GM19238 (cell line): ENCODE measurements around the gene FRMD5.

Experiments used
- DNase-seq: peaks from one replicate; pipeline ENCODE4 v3.0.0; 2011; ENCODE audit warnings: low spot score; ENCODE audit not compliant: insufficient read length

The FRMD5 gene

DNA sequence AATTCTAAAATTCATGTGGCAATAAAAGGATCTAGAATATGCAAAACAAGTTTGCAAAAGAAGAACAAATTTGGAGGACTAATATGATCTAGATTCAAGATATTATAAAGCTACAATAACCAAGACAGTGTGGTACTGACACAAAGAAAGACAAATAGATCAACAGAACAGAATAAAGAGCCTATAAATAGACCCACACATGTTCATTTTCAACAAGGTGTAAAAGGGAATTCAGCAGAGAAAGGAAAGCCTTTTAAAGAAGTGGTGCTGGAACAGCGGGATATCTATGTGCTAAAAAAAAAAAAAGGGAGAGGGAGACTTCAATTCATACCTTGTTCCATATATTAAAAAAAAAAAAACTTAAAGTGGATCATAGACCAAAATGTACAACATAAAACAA is 219.3 kb downstream of the FRMD5 start:
- DNase-seq = no peak

DNA sequence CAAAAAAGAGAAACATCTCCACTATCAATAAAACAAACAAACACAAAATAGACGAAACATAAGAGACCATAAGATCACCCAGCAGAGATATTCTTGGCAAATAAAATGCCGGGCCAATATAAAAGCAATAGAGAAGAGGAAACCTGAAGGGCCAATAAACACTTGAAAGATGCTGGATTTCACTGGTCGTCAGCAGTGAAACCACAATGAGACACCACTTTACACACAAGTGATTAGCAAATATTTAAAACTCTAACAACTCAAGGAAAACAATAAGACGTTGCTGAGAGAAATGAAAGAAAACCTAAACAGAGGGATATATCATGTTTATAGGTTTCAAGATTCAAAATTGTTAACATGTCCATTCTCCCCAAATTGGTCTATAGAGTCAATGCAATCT is 219.7 kb downstream of the FRMD5 start:
- DNase-seq = no peak

DNA sequence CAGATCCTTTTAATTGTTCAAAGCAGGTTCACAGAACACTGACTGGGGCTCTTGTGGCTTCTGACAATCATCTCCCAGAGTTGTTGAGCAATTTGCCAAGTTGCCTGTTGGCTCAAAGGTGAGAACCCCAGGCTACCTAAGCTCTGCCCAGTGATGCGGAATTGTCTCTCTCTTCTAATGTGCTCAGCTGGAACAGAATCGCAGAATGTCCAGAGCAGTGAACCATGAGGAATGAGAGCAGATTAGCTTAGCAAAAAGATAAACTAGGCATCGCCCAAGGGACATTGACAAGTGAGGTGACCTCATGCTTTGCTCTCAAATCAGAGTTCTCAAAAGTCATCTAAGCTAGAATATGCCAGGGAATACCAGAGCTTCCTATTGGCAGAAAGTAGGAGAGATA is 220.2 kb downstream of the FRMD5 start:
- DNase-seq = peak; percentile 17

DNA sequence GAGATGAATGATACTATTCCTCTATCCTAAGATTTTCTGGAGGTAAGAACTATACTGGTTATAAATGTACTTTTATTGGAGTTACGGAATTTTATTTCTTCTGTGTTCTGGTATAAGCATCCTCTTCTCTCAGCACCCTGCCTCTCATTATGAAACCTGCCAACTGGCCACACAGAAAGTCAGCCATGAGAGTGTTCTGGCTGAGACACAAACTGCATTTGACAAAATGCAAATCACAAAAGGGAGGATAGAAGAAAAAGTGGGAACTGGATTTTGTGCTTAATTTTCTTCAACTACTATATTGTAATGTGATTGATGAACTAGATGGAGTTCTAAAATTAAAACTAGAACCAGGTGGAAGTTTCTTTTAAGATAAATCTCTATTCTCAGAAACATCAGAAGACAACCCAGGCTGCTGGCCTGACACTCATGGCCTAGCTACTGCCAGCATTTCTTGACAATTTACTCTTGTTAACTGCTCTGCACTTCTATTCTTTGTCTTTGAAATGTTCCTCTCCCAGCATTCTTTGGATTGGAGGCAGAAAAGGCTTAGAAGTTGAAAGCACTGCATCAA is 225.2 kb downstream of the FRMD5 start:
- no peak for DNase-seq

DNA sequence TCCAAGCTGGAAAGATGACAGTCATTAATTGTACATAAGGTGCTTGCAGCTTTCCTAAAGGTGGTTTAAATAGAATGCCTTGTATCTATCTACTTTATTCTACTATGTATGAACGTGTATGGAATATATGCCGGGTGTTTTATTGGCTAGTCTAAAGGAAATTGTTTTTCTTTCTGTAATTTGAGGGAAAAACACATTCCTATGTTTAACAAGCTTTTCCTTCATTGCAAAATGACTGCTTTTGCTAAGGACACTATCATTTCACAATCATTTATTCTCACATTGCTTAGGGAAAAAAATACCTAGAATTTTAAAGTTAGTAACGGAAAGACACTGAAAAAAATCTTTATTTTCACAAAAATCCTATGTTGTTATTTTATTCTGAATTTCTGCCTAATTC is 226.5 kb downstream of the FRMD5 start:
- no peak for DNase-seq

DNA sequence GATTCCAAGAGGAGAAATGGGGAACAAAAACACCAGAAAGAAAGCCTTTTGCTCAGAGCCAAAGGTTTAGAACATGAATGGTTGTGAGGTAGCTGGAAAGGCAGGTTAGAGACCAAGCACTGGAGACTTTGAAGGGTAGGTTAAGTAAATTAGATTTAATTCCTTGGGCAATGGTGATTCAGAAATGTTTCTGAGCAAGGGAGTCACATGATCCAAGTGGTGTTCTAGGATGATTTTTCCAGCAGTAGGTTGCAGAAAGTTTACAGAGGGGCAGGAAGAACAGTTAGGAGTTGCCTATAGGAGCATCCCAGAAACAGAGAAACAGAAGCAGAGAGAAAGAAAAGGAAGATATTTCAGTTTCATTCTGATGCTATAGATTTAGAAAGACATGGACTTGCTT is 228.4 kb downstream of the FRMD5 start:
- no peak for DNase-seq

DNA sequence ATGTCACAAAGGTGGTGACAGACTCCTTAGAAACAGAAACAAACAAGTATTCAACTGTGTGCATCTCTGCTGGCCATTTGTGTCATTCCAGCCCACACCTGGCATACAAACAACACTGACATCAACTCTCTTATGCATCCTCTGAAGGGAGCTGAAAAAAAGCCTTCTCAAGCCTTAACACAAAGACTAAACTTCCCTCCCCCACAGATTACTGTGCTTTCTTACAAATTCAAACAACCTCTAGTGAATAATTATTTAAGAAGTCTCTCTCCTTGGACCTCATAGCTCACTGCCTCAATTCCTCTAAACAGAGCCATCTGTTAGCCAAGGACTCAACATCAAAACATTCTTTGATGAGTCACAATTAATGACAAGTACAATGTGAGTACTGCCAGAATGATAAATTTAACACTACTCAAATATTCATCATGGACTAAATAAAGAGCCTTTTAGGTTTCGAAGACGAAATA is 236.2 kb downstream of the FRMD5 start:
- DNase-seq = no peak

DNA sequence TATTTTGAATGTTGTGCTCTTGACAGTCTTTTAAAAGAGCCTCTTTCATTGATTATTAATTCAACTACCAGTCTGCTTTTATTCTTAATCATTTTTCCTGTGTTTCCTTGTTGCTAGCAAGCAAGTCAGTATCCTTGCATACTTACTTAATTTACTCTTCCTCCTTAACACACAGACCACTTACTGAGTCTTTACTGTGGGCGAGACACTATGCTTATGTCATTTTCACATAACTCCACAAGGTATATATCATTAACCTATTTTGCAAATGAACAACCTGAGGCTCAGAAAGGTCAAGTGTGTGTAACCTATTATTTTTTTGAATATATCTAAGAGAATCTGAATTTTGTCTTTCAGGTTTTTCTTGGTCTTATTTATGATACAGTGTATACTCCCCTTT is 237.3 kb downstream of the FRMD5 start:
- no peak for DNase-seq

DNA sequence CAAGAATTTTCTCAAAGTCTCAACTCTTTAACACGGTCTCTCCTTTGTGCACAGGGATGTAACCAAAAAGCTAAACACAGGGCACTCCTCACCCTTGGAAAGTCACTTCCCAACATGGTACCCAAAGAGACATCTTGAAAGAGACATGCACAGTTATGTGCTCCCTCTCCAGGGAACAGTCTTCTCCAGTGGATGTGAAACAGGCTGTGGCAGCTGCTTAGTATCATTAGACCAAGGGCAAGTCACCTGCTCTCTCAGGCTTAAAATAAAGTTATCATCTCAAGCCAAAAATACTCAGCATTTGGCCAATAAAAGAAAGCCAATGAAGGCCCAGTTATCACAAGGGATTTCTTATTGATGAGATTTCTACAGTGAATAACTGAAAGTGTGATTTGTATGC is 239.9 kb downstream of the FRMD5 start:
- no peak for DNase-seq

DNA sequence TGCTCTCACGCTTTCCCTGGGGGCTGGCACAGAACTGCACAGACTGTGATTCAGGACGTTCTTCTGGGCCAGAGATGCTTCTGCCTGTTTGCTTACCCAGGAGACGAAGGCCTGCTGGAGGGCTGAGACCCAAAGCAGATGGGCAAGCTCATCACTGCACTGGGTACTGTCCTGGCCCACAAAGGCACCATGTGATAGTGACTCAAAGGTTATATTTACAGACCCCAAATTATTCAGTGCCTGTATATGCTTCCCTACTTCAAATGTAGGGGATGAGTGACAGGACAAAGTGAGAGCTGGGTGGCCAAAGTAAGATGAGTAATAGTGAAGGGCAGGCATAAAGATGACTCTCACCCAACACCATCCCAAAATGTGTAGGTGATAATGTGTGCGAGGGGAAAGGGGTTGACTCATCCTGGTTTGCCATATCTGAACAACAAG is 240.9 kb downstream of the FRMD5 start:
- DNase-seq = no peak

DNA sequence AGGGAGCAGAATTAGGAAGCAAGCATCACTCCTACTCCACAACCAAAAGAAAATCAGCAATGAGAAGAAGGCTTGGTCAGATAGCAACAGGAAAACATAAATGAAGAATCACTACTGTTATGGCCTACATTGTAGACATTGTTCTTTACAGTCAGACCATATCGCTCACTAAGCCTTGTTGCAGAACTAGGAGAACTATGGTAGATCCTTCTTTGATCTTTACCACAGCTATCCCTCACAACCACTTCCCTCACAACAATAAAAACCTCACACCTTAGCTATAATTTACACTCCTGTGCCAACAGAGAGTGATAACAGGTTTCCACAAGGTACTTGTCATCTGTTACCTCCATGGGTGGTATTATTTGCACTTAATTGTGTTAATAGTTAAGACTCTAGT is 241.7 kb downstream of the FRMD5 start:
- DNase-seq = no peak

DNA sequence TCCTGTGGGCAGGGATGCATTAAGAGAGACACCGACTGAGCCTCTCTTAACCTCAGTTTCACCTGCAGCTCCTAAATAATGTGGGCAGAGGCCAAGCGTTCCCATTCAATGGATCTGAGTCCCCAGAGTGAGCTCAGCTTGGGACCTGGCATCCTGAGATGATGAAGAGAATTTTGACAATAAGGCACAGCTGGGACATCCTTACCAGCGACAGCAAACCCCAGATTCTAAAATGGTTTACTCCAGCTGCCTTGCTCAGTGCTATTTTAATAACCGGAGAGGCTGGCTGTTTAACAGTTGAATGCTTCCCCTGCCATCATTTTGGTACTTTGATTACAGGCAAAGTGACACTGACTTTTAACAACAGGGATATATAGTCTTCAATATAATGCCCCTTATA is 244.5 kb downstream of the FRMD5 start:
- no peak for DNase-seq

DNA sequence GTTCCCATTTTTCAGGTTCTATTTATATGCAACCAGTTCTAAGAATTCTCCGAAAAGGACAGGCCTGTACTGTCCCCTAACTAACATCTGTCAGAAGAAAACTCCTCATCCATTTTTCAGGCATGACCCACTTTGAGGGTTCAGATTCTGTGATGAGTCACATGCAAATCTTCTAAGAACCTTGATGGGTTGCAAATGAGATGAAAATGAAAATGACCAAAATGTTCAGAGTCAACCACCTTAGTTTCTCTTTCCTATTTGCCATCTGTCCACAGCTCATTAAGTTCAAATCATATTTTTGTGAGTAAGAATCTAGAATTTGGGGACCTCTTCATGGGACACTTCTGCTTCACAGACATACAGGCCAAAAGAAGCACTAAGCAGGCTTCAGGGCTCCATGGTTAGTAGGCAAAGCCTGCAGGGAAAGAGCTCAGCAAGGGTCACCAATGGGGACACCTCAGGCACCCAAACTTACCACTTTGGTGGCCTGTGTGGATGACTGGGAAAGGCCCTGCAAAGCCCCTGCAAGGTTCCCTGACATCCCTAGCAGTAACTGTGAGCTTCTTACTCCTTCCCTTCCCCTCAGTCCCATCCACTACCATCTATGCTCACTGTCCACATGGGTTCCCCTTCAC is 246.3 kb downstream of the FRMD5 start:
- peak; percentile 24 for DNase-seq

DNA sequence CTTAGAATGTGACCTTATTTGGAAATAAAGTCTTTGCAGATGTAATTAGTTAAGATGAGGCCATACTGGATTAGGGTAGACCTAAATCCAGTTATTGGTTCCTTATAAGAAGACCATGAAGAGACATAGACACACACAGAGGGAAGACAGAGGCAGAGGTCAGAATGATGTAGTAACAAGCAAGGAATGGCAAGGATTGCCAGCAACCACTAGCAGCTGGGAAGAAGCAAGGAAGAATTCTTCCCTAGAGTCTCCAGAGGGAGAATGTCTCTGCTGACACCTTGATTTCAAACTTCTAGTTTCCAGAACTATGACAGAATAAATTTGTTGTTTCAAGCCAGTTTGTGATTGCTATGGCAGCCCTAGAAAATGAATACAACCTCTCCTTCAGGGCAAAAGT is 251.6 kb downstream of the FRMD5 start:
- no peak for DNase-seq

DNA sequence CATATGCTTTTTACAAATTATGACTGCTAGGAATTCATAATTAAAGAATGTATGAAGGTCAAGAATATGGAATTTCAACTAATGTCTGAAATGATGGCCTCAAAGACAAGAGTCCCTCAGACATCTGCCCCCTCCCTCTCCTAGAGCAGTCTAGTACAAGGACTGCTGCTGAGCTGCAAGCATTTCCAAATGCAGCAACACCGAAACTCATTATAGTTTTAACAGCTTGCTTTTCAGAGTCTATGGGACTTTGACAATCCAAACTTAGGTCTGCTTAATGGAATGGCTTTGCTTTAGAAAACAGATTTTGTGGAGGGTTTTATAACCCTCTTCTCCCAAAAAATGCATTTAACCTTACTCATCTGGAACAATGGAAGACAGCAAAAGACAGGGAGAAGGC is 252.9 kb downstream of the FRMD5 start:
- DNase-seq = no peak

DNA sequence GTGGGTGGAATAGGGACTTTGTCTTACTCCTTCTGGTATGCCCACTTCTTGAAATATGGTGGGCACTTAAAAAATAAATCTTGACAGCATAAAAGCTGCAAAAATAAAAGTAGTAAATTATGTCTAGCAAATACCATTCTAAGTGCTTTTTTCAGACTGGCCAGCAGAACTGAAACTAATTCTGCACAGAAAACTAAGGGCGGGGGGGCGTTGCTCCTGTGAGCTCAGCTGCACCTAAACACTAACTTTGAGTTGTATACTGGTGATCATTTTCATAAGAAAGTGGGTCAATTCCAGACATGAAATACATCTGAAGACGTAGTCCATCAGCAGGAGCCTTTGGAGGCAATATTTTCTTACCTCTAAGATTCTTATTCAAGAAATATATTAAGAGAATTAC is 253.5 kb downstream of the FRMD5 start:
- peak; percentile 33 for DNase-seq

DNA sequence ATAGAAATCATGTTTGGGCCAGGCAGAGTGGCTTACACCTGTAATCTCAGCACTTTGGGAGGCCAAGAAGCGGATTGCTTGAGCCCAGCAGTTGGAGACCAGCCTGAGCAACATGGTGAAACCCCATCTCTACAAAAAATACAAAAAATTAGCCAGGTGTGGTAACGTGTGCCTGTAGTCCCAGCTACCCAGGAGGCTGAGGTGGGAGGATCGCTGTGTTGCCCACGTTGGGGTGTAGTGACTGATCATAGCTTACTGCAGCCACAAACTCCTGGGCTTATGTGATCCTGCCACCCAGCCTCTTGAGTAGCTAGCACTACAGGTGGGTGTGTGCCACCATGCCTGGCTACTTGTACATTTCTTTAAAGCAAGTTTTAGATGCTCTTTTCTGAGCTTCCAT is 254.0 kb downstream of the FRMD5 start:
- DNase-seq = no peak

DNA sequence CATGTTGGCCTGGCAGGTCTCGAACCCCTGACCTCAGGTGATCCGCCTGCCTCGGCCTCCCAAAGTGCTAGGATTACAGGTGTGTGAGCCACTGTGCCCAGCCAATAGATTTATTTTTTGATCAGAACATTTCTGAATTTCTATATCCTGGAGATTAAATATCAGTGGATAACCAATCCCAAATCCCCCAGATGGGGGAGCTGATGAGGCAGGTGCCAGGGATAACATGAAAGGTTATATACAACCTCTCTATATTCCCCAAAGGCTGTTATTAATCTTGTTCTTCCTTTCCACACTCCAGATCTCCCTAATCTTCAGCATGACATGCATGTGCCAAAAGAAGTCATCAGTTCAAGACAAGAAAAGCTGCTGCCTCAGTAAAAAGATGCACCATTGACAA is 256.0 kb downstream of the FRMD5 start:
- DNase-seq = no peak

DNA sequence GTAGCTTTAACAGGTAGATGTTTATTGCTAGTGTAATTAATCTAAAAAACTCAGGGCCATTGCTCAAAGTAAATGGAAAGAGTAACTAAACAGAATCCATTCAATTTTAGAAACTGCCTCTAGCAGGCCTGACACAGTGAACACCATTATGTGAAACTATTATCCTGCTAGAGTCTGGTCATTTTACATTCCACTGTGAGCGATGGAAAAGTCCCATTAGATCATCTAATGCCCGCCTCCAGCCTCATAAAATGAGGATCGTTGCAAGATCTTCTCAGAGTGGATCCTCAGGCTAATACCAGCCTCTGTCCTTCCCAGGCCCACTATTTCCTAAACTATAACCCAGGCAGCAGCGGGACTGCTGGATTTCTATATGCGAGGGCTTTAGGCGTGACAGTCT is 260.6 kb downstream of the FRMD5 start:
- no peak for DNase-seq

DNA sequence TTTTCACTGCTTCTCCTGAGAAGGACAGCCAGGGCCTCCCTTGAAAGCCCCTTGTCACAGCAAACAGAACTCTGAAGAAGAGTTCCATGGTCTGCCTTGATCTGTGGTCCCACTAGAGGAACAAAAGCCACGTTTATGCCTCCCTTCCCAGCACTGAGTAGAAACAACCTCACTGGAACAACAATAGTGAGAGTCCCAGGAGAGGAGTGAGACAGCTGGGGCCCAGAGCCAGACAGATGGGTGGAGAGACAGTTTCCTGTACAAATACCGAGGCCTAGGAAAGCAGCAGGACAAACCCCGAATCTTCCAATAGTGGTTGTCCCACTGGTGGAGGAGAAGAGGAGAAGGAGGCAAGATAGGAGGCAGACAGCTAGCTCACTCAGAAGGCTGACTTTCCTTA is 262.2 kb downstream of the FRMD5 start:
- no peak for DNase-seq

DNA sequence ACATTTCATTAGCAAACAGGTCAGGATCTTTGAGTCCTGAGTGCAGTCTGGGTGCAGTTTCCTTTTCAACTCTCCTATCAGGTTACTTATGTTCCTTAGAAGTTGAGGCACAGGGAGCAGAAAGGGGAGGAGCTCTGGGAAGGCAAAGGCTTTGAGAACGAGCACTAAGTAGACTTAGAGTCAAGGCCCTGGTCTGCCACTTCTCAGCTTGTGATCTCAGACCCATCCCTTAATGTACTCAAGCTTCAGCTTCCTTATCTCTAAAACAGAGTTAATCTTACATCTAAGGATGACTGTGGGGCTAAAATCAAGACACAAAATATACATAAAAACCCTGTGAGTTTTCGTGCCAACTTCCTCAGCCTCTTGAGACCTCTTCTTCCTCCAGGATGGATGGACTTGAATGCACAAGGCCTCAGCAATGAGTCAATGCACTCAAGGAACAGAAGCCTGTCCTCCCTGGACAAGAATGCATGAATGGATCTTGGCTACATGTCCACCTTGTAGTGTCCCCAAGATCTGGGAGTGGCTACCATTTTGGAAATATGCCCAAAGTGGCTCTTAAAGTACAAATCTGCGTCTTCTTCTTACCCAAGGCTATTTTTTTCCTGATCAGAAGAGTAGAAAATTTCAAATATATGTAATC is 263.2 kb downstream of the FRMD5 start:
- DNase-seq = no peak

DNA sequence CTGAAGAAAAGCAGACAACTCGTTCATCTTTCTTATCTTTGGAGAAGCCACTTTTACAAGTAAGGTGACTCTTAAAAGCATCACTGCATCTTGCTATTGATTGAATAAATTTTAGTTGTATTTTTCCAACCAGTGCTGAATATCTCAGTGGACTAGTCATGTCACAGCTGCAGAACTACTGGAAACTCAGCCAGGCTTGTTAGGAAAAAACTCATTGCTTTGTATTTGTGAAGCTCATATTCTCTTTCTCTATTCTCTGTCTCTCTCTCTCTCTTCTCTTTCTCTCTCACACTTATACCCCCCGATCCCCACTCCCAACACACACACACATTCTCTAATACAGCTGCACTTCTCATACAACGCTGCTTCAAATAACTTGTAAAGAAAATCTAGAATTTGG is 264.0 kb downstream of the FRMD5 start:
- DNase-seq = no peak

DNA sequence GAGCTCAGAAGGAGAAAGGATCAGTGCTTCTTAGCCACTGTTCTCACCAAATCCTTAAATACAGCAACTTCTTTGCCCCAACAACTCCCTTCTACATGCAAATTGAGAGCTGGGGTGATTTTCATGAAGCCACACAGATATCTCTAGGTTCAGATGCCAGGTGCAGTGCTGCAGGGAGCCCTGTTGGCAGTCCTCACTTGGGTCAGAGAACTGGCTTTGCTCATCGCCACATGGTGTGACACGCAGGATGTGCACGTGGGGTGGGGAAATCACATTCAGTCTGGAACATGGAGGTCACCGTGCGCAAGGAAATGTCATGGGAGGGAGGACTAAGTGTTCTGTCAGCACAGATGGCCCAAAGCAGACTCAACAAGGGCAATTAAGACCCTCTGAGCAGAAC is 264.5 kb downstream of the FRMD5 start:
- DNase-seq = peak; percentile 14
